Right atrium auricular region (tissue), 2 donors: ENCODE measurements around the gene TPRG1L. TPM values are rescaled to one million over a fixed set of nuclear protein-coding genes. Genes with fewer than 3 reads are reported as not detected.

ENCODE experiments used
- DNase-seq: peaks from one replicate; pipeline ENCODE4 v3.0.0-alpha.2; 2019; ENCODE audit warnings: low spot score
- H3K27ac ChIP-seq, 2 donors: fragments of 200-600 bp; sonication (generic); 1 replicate in 1 of 2; 2 replicates in 1 of 2; pipeline ENCODE4 v1.5.1; 2016 to 2019
- H3K27me3 ChIP-seq, 2 donors: fragments of 200-600 bp; sonication (generic); one replicate each; pipeline versions ENCODE4 v1.5.1 to v1.6.0; 2017 to 2019
- H3K36me3 ChIP-seq: fragments of 200-600 bp; sonication (generic); one replicate; pipeline ENCODE4 v1.5.1; 2016
- H3K4me1 ChIP-seq, 2 donors: fragments of 200-600 bp; sonication (generic); one replicate each; pipeline versions ENCODE4 v1.5.1 to v1.6.0; 2017 to 2019
- H3K4me3 ChIP-seq, 2 donors: fragments of 200-600 bp; sonication (generic); 1 replicate in 1 of 2; 2 replicates in 1 of 2; pipeline ENCODE4 v1.5.1; 2017 to 2019; ENCODE audit warnings: mild to moderate bottlenecking in 1 of 2, moderate library complexity in 1 of 2
- H3K9me3 ChIP-seq, 2 donors: fragments of 200-600 bp; sonication (generic); one replicate each; pipeline ENCODE4 v1.5.1; 2019
- CTCF ChIP-seq, 2 donors: fragments of 200-600 bp; sonication (generic); IDR thresholded peaks; one replicate each; pipeline ENCODE4 v1.5.1; 2019; ENCODE audit warnings: antibody characterized with exemption in 2 of 2
- total RNA-seq, 2 donors: library from RNA; depleted of rRNA; stranded (reverse); fragments of >200 nt; gene quantifications; one replicate each; pipeline ENCODE4 v1.1.0, GENCODE V29; 2016

TPRG1L gene
- total RNA-seq, 2 donors from 2014 or later: 30.0 to 33.3 TPM

GRCh38 chr1:3597599-3597964 is 27.2 kb upstream of the TPRG1L start:
- H3K27me3 ChIP-seq: no peaks in the 10 kb centered on the region
- TF ChIP-seq CTCF (IDR thresholded peaks at IDR 0.05): no peak
- H3K36me3 ChIP-seq: no peaks in the 10 kb centered on the region
- H3K9me3 ChIP-seq: no peaks in the 10 kb centered on the region
- DNase-seq: no peak
- no peak overlapping the region for H3K4me3 ChIP-seq
- H3K27ac ChIP-seq: no peak overlapping the region
- peaks cover 0 to 22% of the 10 kb centered on the region in 2 donors for H3K4me1 ChIP-seq

GRCh38 chr1:3598051-3598491 is 26.7 kb upstream of the TPRG1L start:
- Histone ChIP-seq H3K36me3 (no peaks in the 10 kb centered on the region), H3K4me3 (peak overlapping the region in 1 of 2 donors; percentile 10), H3K27me3 (no peaks in the 10 kb centered on the region), H3K4me1 (peaks cover 0 to 22% of the 10 kb centered on the region in 2 donors), H3K27ac (no peak overlapping the region), H3K9me3 (no peaks in the 10 kb centered on the region)
- no peak for DNase-seq
- TF ChIP-seq CTCF (IDR thresholded peaks at IDR 0.05): no peak

- no peak overlapping the region for H3K27ac ChIP-seq
- TF ChIP-seq CTCF (IDR thresholded peaks at IDR 0.05): no peak
- H3K4me1 ChIP-seq: peaks cover 0 to 22% of the 10 kb centered on the region in 2 donors
- DNase-seq: no peak
- H3K9me3 ChIP-seq: no peaks in the 10 kb centered on the region
- H3K4me3 ChIP-seq: peak overlapping the region in 1 of 2 donors; percentile 10
- no peaks in the 10 kb centered on the region for H3K36me3 ChIP-seq
- no peaks in the 10 kb centered on the region for H3K27me3 ChIP-seq
These were observed 26.1 kb upstream of the TPRG1L start for GRCh38 chr1:3598522-3599285.

GRCh38 chr1:3599286-3599811 is 25.5 kb upstream of the TPRG1L start:
- no peak for TF ChIP-seq CTCF (IDR thresholded peaks at IDR 0.05)
- Histone ChIP-seq H3K4me1 (peaks cover 0 to 22% of the 10 kb centered on the region in 2 donors), H3K9me3 (no peaks in the 10 kb centered on the region), H3K27me3 (no peaks in the 10 kb centered on the region), H3K27ac (no peak overlapping the region), H3K4me3 (no peak overlapping the region), H3K36me3 (no peaks in the 10 kb centered on the region)
- no peak for DNase-seq

- H3K27me3 ChIP-seq: no peaks in the 10 kb centered on the region
- H3K27ac ChIP-seq: no peak overlapping the region
- peaks cover 0 to 22% of the 10 kb centered on the region in 2 donors for H3K4me1 ChIP-seq
- DNase-seq: no peak
- no peak overlapping the region for H3K4me3 ChIP-seq
- H3K36me3 ChIP-seq: no peaks in the 10 kb centered on the region
- H3K9me3 ChIP-seq: no peaks in the 10 kb centered on the region
- TF ChIP-seq CTCF (IDR thresholded peaks at IDR 0.05): no peak
These were observed 25.0 kb upstream of the TPRG1L start for GRCh38 chr1:3599816-3600215.
